Activated naive CD4-positive, alpha-beta T cell treated with anti-CD3 and anti-CD28 coated beads, Interleukin-2, amount 50 U/mL, for 16 hours (primary cell): ENCODE data around the gene OOSP4A.

Experiments
- DNase-seq: peaks from one replicate; pipeline ENCODE4 v3.0.0-alpha.2; 2020

Gene OOSP4A

DNA sequence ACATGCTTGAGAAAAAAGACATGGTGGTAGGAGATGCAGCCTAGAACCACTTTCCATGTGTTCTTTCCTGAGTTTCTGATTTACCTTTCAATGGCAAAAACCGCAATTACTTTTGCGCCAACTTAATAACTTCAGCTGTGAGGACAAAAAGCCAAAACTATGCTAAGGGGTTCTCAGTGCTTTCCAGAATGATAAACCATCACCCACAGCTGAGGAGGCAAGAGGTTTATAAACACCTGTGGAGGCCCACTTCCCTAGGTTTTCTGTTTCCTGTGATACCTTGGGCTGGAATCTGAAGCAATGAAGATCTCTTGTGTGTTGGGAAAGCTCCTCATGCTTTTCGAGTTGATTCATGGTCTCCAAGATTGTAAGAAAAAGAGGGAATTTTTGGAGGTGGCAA lies at the start of gene OOSP4A:
OOSP4A (plus strand) TSS at position 301 of the 400 bp plus-strand sequence; CDS start at position 301, 0 bp downstream.
- no peak for DNase-seq

DNA sequence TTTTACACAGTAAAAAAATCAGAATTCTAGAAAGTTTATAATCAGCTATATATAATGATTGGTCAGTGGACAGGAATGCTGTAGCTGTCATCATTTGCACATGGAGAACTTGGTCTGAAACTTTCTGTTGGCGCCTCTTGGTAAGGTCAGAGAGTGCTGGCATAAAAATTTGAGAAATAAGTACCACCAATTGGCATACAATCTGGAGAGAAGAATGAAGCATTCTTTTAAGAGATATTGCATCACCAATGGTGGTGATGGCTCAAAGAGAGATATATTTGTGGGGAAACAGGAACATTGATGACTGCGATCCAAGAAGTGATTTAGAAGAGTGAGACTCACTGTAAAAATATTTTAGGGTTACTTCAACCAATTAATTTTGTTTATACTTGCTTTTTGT lies 45.4 kb upstream of the OOSP4A start:
- no peak for DNase-seq

DNA sequence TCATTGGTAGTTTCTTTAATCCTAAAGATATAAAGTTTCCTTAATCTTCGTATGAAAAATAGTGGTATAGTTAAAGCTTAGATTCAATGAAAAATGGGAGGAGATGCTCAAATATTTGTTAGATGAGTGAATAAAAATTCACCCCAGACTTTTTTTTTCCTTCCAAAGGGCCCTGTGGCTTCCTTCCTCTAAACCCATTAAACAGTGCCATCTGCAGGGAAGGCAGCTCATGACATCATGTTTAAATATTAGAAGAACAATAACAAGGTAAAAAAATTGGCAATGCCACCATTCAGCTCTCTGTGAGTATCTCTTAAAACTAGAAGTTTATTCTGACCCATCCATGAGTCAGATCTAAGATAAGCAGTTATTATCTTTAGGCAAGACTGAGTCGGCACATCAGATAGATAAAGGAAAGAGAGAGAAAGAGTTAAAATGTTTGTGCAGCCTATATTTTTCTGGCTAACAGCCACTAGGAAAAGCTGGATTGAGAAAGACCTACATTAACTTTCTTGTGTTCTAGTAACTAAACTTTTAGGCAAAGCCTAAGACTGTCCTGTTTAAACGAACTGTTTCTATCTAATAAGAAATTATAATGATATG lies 44.7 kb upstream of the OOSP4A start:
- DNase-seq, result no peak

DNA sequence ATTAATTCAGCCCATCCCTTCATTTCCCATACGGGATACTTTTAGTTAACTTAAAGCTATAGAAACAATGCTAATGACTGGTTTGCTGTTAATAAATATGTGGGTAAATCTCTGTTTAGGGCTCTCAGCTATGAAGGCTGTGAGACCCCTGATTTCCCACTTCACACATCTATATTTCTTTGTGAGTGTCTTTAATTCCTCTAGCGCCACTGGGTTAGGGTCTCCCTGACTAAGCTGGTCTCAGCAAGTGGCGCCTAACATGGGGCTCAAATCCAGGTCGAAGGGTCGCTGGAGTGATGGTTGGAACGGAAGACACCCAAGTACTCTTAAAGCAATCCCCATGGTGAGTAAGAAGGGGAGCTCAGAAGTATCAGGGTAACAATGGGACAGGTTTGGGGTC lies 40.0 kb upstream of the OOSP4A start:
- DNase-seq, result no peak

DNA sequence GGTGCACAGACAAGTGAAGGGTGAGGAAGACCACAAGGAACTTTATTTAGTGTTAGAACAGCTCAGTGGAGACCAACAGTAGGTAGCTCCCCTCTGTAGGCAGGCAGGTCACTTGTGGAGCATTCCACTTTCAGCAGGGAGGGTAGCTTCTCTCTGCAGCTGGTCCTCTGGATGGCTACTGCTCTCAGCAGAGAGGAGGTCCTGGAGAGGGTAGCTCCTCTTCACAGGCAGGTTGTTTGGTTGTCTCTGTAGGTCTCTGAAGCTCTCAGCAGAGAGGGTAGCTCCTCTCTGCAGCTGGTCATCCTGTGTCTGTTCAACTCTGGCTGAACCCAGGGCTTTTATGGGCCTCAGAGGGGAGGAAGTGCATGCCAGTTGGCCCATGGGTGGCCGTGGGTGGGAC lies 32.1 kb upstream of the OOSP4A start:
- DNase-seq, result no peak

DNA sequence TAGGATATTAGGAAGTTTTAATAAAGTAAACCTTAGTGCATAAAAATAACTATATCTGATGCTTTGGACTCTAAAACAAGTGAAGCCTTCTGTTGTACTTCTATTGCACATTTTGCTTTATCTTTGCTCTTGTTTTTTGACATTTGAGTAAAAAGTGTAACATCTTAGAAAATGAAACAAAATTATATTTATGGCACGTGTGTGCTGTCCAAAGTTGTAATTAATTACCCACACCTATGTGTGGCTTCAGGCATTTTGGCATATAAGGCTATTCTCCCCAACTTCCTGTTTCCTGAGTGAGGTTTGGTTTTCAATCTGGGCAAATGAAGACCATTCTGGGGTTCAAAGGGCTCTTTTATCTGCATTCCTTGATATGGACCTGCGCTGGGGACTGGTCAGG lies 25.7 kb upstream of the OOSP4A start, which contains the start of gene OOSP1:
OOSP1 (plus strand) TSS at position 301 of the 400 bp plus-strand sequence; CDS start at position 324, 23 bp downstream.
- no peak for DNase-seq

DNA sequence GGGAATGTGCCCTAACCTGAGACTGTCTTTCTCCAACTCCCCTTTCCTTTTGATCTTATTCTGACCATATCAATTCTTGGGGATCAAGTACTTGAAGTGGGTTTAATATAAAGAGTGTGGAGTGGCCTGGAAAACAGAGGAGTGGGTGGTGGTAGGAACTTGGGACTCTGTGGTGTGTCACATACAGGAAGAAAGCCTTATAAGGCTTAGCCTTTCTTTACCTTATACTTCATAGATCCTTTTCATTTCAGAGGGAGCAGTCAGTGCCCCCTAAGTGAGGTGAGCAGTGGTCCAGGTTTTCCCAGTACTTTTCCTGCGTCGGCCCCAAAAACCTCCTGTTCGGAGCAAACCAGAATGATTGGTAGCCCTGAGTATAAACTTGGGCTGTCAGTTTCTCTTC lies 25.1 kb upstream of the OOSP4A start:
- no peak for DNase-seq

DNA sequence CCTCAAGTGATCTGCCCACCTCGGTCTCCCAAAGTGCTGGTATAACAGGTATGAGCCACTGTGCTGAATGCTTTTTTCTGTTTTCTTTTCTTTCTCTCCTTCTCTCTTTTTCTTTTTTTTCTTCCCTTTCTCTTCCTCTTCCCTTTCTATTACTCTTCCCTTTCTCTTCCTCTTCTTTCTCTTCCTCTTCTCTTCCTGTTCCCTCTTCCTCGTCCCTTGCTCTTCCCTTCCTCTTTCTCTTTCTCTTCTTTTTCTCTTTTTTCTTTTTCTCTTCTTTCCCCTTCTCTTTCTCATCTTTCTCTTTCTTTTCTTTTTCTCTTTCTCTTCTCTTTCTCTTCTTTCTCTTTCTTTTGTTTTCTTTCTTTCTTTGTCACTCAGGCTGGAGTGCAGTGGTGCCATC lies 24.4 kb upstream of the OOSP4A start:
- DNase-seq, result no peak

DNA sequence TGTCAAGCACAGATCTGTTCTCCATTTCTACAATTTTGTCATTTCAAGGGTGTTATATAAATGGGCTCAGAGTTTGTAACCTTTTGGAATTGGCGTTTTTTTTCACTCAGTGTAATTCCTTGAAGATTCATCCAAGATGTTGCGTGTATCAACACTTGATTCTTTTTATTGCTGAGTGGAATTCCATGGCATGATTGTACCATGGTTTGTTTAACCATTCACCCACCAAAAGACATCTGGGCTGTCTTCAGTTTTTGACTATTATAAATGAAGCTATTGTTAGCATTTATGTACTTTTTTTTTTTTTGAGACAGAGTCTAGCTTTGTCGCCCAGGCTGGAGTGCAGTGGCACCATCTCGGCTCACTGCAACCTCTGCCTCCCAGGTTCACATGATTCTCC lies 22.7 kb upstream of the OOSP4A start:
- DNase-seq, result no peak

DNA sequence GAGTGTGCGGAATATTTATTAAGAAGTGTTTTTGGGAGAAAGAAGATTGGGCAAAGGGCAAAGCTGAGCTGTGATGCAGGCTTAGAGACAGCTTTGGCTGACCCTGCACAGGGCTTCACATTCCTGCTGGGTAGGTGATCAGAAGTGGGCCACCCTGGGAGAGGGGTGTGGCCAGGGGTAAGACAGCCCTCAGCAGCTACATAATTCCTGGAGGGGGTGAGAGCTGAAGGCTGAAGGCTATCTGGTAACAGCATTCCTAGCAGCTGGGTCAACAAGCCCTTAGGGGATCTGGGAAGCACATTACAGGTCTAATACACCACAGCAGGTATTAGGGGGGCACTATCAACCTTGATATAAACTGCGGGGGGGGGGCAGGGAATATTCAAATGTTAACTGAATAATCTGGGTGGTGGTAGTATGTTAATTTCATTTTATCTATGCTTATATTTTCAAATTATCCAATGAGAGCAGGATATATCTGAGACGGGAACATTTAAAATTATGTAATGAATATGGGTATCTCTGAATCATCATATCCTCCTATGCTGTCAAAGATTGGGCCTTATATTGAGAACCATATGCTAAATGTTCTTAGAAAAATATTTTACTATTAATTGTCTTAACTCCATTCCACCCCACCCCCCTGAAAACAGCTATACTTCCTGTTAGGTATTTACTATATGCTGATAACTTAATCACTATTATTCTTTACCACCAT lies 19.7 kb upstream of the OOSP4A start:
- no peak for DNase-seq

DNA sequence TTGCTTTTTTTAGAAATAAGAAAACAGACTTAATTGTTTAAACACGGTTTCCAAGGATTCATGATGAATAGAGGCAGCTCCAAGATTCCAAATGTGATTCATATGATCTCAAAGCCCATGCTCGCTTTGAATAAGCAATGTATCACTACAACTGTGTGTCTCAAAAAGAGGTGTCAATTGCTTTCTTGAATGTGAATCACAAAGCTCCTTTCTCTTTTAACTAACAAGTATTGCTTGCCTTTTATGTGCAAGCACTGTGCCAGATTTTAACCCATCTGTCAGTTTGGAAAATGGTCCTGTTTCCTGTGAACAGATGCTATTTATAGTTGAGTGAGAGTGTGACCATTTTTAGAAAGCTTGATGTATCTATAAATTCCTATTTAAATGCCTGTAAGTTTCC lies 19.1 kb upstream of the OOSP4A start:
- no peak for DNase-seq

DNA sequence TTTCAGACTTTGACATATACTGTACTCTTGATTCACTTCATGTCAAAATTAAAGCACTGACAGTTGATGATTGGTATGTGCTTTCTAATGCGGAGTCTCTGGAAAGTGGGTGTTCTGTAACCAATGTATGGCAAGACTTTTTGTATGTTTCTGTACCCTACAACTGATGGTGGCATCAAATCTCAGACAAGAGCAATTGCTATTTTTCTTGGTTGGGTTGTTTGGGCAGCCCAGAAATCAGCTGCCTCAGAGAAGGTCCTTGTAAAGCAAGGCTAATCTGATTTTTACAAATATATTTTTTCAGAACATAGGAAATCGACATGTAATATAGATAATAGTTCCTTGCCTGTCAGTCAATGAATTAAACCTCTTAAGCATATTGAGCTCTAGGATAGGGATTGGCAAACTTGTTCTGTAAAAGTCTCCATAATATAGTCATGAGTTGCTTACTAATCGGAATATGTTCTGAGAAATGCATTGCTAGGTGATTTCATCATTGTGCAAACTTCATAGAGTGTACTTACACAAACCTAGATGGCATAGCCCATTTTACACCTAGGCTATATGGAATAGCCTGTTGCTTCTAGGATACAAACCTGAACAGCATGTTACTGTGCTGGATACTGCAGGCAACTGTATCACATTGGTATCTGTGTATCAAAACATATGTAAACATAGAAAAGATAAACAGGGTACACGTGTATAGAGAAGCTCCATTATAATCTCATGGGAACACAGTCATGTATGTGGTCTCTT lies 10.2 kb upstream of the OOSP4A start:
- no peak for DNase-seq

DNA sequence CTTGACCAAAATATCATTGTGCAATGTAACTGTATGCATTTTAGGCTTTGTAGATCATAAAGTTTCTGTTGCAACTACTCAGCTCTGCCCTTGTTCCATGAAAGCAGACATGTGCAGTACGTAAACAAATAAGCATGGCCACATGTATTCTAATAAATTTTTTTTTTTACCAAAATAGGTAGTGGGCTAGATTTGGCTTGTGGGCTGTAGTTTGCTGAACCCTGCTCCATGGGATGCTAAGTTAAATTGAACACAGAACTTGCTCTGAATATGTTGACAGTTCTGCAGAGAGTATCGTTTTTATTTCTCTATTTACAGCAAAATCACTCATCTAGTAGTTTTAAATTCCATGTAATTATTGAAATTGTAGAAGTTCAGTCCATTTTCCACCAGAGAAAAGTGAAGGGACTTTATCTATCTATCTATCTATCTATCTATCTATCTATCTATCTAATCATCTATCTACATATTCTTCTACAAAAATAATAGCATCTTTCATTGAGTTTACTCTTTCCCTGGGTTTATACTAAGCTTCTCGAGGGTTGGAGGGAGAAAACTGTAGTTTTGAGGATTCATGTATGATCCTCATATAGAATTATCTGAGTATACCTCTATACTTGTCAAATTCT lies 9.5 kb upstream of the OOSP4A start:
- no peak for DNase-seq

DNA sequence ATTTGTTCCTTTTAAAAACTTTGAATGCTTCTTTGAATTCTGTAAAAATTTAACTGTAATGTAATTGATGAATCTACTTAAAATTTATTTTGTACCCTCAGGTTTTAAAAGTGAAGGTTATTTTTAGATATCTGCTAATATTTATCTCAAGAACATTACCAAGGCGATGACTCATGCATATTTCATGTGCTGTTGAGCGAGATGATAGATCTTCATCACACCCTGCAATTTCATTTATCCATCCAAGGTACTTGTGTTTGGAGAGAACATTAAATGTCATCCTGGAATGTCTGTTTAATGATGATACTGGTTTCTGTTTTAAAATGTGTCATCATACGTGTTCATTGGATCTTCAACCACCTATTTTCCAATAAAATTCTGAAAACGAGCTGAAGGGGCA lies 6.7 kb upstream of the OOSP4A start:
- no peak for DNase-seq

DNA sequence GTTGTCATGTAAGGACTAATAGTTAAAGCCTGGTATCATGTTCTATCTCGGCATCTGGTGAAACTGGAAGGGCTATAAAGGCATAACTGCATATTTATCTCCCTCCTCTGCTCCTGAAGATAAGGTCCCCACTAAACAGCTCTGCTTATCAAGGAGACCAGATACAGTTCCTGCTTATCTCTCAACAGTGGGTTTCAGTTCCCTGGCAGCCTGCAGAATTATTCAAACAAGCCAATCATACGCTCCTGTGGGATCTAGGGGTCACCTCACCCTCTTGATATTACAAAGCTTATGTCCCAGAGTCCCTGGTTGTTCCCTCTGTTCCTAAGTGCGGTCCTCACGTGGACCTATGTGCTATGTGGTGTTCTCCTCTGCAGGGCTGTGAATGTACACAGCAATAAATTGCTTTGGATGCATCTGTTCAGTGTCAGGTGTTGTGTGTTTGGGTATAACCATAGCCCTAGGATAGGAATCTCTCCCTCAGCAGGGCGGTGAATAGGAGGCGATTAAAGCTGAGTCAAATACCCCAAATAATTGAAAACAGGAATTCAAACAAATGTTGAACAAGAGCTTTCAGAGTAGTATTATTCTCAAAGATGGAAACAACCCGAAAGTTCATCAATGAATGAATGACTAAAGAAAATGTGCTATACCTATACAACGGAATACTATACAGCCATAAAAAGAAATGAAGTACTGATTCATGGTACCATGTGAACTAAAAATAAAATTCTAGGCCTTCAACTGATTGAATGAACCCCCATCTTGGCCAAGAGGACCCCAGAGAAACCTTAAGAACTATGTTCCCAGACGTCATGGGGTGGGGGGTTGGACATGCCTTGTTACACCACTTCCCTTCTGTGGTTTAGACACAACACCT lies 3.1 kb upstream of the OOSP4A start:
- DNase-seq, result no peak

DNA sequence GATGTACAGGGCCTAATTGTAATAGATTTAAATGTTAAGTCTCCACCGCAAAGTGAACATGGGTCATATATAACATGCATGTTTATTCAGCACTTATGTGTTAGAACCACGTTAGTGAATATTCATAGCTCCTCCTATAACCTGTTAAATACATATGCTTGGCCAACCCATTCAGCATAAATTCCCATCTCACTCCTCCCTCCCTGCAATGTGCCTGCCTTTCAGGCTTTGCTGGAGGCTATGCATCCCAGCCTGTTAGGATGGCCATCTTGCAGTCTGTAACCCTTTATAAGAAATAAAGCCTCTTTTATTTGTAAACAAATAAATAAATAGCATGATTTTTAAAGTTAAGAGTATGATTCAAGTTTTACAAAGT lies 1.7 kb upstream of the OOSP4A start:
- DNase-seq, result no peak

DNA sequence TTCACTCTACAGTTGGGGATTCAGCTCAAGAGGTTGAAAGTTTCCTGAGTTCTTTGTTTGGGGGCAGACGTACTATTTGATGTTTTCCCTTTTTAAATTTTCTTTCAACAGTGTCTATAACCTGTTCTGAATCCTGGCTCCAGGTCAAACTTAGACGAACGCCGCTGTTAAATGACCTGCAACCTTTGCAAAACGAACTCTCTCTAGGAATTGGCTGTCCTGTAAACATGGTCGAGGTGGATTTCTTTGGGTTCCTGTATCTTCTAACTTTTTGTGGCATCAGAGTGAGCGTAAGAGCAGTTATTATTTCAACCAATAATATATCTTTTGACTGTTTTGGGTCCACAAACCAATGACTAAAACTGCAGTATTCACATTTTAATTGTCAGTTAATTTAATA lies 1.6 kb downstream of the OOSP4A start:
- no peak for DNase-seq

DNA sequence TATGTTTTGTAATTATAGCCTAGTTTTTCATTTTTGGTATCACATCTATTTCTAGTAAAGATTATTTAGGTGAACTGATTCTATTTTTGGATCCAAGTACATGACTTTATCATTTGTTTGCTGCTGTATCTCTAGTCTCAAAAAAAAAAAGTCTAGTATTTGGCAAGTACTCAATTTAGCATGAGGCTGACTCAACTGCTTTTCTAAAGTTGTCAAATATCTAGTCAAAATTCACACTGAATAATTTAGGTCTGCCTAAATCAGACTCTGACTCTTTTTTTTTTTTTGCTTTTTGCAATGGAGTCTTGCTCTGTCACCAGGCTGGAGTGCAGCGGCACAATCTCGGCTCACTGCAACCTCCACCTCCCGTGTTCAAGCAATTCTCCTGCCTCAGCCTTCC lies 2.4 kb downstream of the OOSP4A start:
- DNase-seq, result no peak

DNA sequence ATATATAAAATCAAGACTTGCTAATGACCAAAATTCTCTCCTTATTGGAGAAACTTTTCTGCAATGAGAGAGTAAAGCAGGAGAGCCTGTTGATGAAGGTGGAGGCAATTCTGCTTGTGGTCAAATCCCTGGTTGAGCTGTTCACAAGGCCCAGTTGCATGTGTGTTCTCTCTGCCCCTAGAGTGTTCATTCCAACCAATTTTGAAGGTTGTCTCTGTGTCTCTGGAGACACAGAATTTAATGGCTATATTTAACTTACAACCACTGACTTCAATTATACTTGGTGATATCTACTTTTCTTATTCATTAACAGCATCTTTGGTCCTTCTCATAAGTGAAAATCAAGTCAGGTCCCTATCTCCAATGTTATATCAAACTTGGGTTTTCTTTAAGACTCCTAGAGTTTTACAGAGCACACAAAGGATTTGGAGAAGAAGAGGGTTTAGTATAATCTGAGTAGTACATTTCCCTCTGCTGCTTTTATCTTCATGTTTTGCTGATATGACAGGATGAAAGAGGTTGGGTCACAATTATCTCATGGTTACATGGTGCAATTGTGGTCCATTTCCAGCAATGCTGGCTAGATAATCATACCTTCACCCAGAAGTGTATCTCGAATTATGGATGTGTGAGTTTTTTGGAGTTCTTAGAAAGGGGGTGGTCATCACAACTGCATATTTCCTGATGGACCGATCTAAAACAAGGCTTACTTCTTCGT lies 4.0 kb downstream of the OOSP4A start:
- no peak for DNase-seq

DNA sequence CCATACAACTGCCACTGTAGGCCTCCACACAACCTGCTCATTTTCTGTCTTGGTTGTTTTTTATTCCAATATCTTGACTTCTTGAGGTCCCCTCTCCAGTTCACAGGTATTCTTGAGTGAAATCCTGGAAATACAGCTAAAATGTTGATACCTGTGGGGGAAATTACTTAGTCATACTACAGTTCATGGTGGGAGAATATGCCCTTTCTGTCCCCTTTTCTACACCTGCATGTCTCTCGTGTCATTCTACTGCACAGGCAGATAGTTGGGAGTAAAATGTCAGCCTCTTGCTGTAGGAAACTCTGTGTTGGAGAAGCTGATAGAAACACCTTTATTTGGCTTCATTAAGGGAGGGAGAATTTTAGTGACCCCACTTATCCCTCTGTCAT lies 4.6 kb downstream of the OOSP4A start:
- DNase-seq, result no peak

DNA sequence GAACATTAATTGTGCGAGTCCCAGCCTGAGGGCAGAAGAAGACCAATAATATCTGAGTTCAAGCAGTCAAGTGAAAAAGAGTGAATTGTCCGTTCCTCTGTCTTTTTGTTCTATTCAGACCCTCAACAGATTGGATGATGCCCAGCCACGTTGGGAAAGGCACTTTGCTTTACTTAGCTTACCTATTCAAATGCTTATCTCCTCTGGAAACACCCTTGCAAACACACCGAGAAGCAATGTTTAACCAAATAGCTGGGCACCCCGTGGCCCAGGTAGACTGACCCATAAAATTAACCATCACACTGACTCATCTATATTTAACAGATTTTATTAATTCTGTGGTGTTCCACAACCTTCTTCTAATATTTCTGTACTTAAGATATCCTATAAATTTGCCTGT lies 9.3 kb downstream of the OOSP4A start:
- DNase-seq, result no peak
